Spleen (tissue), 11 donors: ENCODE measurements around the gene ABI1. TPM values are rescaled to one million over a fixed set of nuclear protein-coding genes. Genes with fewer than 3 reads are reported as not detected.
A peak's percentile ranks its signal among the peaks of the same experiment; 100 is the strongest.

Experiments used
- DNase-seq: peaks from one replicate; pipeline ENCODE4 v3.0.0-alpha.2; 2020
- H3K27ac ChIP-seq, 8 donors: fragments of 200-600 bp; sonication (generic) in 7 of 8; 1 replicate in 4 of 8; 2 replicates in 4 of 8; pipeline versions ENCODE4 v1.5.0 to v1.8.0; 2016 to 2021; ENCODE audit warnings: inconsistent platforms in 4 of 8, mild to moderate bottlenecking in 4 of 8, moderate library complexity in 1 of 8
- H3K27me3 ChIP-seq, 7 donors: fragments of 200-600 bp; sonication (generic) in 6 of 7; replicated peaks in 1 of 7; 1 replicate in 4 of 7; 2 replicates in 3 of 7; pipeline versions ENCODE4 v1.5.0 to v1.8.0; 2016 to 2021; ENCODE audit warnings: inconsistent platforms in 3 of 7, mild to moderate bottlenecking in 1 of 7
- H3K36me3 ChIP-seq, 6 donors: fragments of 200-600 bp; sonication (generic) in 5 of 6; 1 replicate in 4 of 6; 2 replicates in 2 of 6; pipeline versions ENCODE4 v1.5.0 to v1.8.0; 2016 to 2021; ENCODE audit warnings: inconsistent platforms in 2 of 6
- H3K4me1 ChIP-seq, 6 donors: fragments of 200-600 bp; sonication (generic) in 5 of 6; 1 replicate in 3 of 6; 2 replicates in 3 of 6; pipeline versions ENCODE4 v1.5.0 to v1.8.0; 2016 to 2021; ENCODE audit warnings: inconsistent platforms in 3 of 6
- H3K4me3 ChIP-seq, 8 donors: fragments of 200-600 bp; sonication (generic) in 7 of 8; 1 replicate in 4 of 8; 2 replicates in 4 of 8; pipeline versions ENCODE4 v1.5.0 to v1.8.0; 2016 to 2021; ENCODE audit warnings: inconsistent platforms in 4 of 8, mild to moderate bottlenecking in 4 of 8, moderate library complexity in 2 of 8
- H3K9me3 ChIP-seq, 8 donors: fragments of 200-600 bp; sonication (generic) in 7 of 8; 1 replicate in 4 of 8; 2 replicates in 4 of 8; pipeline versions ENCODE4 v1.5.0 to v1.8.0; 2016 to 2021; ENCODE audit warnings: inconsistent platforms in 4 of 8
- CTCF ChIP-seq, 11 experiments: fragments of 200-600 bp in 7 of 11; fragments of 450-650 bp in 4 of 11; sonication (generic) in 4 of 11; IDR thresholded peaks in 8 of 11; conservative IDR thresholded peaks in 3 of 11; 1 replicate in 7 of 11; 2 replicates in 4 of 11; pipeline versions ENCODE4 v1.4.0 to v1.8.0; 2016 to 2021; ENCODE audit warnings: antibody characterized with exemption in 11 of 11, inconsistent platforms in 4 of 11, mild to moderate bottlenecking in 1 of 11
- POLR2A ChIP-seq, 3 donors: fragments of 450-650 bp; IDR thresholded peaks; one replicate each; pipeline ENCODE4 v1.5.1; 2017; ENCODE audit warnings: antibody characterized with exemption in 3 of 3, mild to moderate bottlenecking in 1 of 3
- POLR2AphosphoS5 ChIP-seq, 3 donors: sonication (generic); formaldehyde crosslinking; IDR thresholded peaks; one replicate each; pipeline ENCODE4 v1.5.1; 2017; ENCODE audit warnings: antibody characterized with exemption in 3 of 3
- WGBS, 5 donors: extraction: QIAGEN DNeasy Blood & Tissue Kit in 3 of 5; methylation state at CpG; one replicate each; pipeline versions ENCODE4 v1.1.5 to v1.1.7; 2013 to 2018; 5-methylcytosine and 5-hydroxymethylcytosine counted together
- intact Hi-C: fragments of 100-400 bp; cut with DNase I; formaldehyde crosslinking; loops from one replicate; pipeline ENCODE4 v1.15.0; 2023; ENCODE audit warnings: low total_unique reads
- polyA plus RNA-seq, 3 donors: library from polyadenylated mRNA; stranded (reverse); fragments of 200-250 nt; gene quantifications; one replicate each; pipeline ENCODE4 v1.2.1, GENCODE V29; 2013
- total RNA-seq, 7 donors: library from RNA; depleted of rRNA in 3 of 7; stranded (reverse); fragments of >200 nt in 3 of 7; fragmentation: NEBNext Ultra II Directional in 4 of 7; extraction: Animal tissue kit (Norgen Biotek cat#: 25700) in 4 of 7; gene quantifications; one replicate each; pipeline versions ENCODE4 v1.1.0 to v1.2.1, GENCODE V29; 2016 to 2021
- donor health status: healthy with polysubstance abuse.
- donor health status: DM: no; HTN: no; CAD: no; lungs with moderate emphysema.
- donor health status: DM: no; HTN: no; CAD: no.
- donor health status: Bipolar disorder and iron deficiency.
- donor health status: healthy.
- donor health status: DM: no; HTN: no; CAD: no.
- donor health status: DM: yes; HTN: yes; CAD: no.

The ABI1 gene
- total and polyA plus RNA-seq, 10 donors, result 33.4 to 74.0 (median 55.9) TPM

DNA sequence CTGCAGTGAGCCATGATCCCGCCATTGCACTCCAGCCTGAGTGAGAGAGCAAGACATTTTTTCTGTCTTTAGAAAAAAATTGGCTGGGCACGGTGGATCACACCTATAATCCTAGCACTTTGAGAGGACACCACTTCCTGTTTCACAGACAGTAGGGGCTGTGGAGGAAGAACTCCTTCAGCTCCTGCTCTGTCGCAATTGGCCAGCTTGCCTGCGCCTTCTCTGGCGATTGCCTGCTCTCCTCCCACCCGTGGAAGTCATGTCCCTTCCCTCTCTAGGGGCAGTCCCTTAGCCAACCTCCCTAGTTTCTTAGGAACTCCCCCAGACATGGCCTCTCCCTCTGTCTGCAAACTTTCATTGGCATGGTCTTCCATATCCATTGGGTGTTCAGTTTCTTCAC, 154.6 kb downstream of the ABI1 start:
- no peaks in the 10 kb centered on the region for H3K27me3 ChIP-seq
- intact Hi-C loops, result no loop called here
- WGBS, 5 donors, result 48 to 69% (median 58%) methylated on average over 6 of the region's 6 CpGs
- H3K4me3 ChIP-seq, result no peak overlapping the region
- H3K27ac ChIP-seq, result peak overlapping the region in 1 of 8 donors; percentile 16
- peaks cover 0 to 11% (median 1%) of the 10 kb centered on the region in 6 donors for H3K4me1 ChIP-seq
- DNase-seq, result peak; percentile 76
- H3K36me3 ChIP-seq, result peaks cover 0 to 88% (median 7%) of the 10 kb centered on the region in 6 donors
- H3K9me3 ChIP-seq, result no peaks in the 10 kb centered on the region
- TF ChIP-seq POLR2AphosphoS5 (IDR thresholded peaks at IDR 0.05) (no peak), CTCF (IDR thresholded peaks at IDR 0.05 in 8 of 11, conservative IDR thresholded peaks at IDR 0.05 in 3 of 11) (no peak), POLR2A (IDR thresholded peaks at IDR 0.05) (no peak)

DNA sequence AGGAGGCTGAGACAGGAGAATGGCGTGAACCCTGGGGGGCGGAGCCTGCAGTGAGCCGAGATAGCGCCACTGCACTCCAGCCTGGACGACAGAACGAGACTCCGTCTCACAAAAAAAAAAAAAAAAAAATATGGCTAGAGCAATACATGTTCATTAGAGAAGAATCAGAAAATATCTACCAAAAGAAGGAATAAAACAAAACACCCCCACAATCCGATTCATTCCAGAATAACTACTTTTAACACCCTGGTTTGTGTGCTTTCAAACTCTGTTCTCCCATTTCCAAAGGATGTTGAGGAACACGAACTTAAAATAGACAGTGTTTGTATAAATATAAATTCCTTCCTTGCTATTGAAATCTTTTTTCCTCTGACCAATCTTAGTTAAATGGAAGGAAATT, 156.8 kb downstream of the ABI1 start:
- peaks cover 0 to 68% (median 7%) of the 10 kb centered on the region in 6 donors for H3K36me3 ChIP-seq
- TF ChIP-seq POLR2AphosphoS5 (IDR thresholded peaks at IDR 0.05), result no peak
- TF ChIP-seq CTCF (IDR thresholded peaks at IDR 0.05 in 8 of 11, conservative IDR thresholded peaks at IDR 0.05 in 3 of 11), result no peak
- no peak for TF ChIP-seq POLR2A (IDR thresholded peaks at IDR 0.05)
- H3K9me3 ChIP-seq, result no peaks in the 10 kb centered on the region
- WGBS, 5 donors, result 82 to 94% (median 89%) methylated on average over 9 of the region's 9 CpGs
- H3K27me3 ChIP-seq, result no peaks in the 10 kb centered on the region
- no peak overlapping the region for H3K27ac ChIP-seq
- DNase-seq, result no peak
- peaks cover 0 to 20% (median 7%) of the 10 kb centered on the region in 6 donors for H3K4me1 ChIP-seq
- intact Hi-C loops, result no loop called here
- H3K4me3 ChIP-seq, result no peak overlapping the region

GRCh38 chr10:26703096-26703495, 157.7 kb downstream of the ABI1 start:
- TF ChIP-seq POLR2A (IDR thresholded peaks at IDR 0.05) (no peak), POLR2AphosphoS5 (IDR thresholded peaks at IDR 0.05) (no peak), CTCF (IDR thresholded peaks at IDR 0.05 in 8 of 11, conservative IDR thresholded peaks at IDR 0.05 in 3 of 11) (no peak)
- 85 to 98% (median 95%) methylated on average over 4 of the region's 4 CpGs for WGBS, 5 donors
- intact Hi-C loops, result no loop called here

GRCh38 chr10:26700884-26701630, 159.7 kb downstream of the ABI1 start:
- H3K36me3 ChIP-seq, result peaks cover 0 to 38% (median 3%) of the 10 kb centered on the region in 6 donors
- peaks cover 8 to 39% (median 23%) of the 10 kb centered on the region in 6 donors for H3K4me1 ChIP-seq
- no peak overlapping the region for H3K27ac ChIP-seq
- no peaks in the 10 kb centered on the region for H3K9me3 ChIP-seq
- no peaks in the 10 kb centered on the region for H3K27me3 ChIP-seq
- TF ChIP-seq POLR2AphosphoS5 (IDR thresholded peaks at IDR 0.05), result no peak
- TF ChIP-seq POLR2A (IDR thresholded peaks at IDR 0.05), result no peak
- no peak for TF ChIP-seq CTCF (IDR thresholded peaks at IDR 0.05 in 8 of 11, conservative IDR thresholded peaks at IDR 0.05 in 3 of 11)
- 42 to 77% (median 66%) methylated on average over 3 to 4 of the region's 4 CpGs for WGBS, 5 donors
- no peak for DNase-seq
- no peak overlapping the region for H3K4me3 ChIP-seq
- intact Hi-C loops, result no loop called here

More at GRCh38 chr10:26703096-26703495, 157.7 kb downstream of the ABI1 start:
- no peak overlapping the region for H3K4me3 ChIP-seq
- peaks cover 0 to 59% (median 7%) of the 10 kb centered on the region in 6 donors for H3K36me3 ChIP-seq
- H3K4me1 ChIP-seq, result peaks cover 4 to 29% (median 15%) of the 10 kb centered on the region in 6 donors
- DNase-seq, result no peak
- no peaks in the 10 kb centered on the region for H3K27me3 ChIP-seq
- H3K27ac ChIP-seq, result no peak overlapping the region
- no peaks in the 10 kb centered on the region for H3K9me3 ChIP-seq
